ENCODE results near the gene POR.

DNA sequence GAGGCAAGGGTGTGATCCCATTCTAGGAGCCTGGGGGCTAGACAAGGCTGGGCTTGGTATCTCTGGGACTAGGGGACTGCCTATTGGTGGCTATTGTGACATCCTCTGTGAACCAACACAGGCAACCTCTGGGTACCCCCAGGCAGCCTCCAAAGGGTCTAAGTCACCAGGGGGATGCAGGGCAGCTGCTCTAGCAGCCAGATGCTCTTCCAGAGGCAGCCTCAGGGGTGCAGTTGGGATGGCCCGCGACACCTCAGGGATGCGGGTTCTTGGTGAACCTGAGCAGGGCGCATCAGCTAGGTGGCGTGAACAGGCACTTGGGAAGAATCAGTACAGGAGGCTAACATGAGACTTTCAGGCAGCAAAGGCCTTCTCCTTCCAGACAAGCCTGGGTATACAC lies 81.0 kb downstream of the POR start:
- TF ChIP-seq, protein P1, sequence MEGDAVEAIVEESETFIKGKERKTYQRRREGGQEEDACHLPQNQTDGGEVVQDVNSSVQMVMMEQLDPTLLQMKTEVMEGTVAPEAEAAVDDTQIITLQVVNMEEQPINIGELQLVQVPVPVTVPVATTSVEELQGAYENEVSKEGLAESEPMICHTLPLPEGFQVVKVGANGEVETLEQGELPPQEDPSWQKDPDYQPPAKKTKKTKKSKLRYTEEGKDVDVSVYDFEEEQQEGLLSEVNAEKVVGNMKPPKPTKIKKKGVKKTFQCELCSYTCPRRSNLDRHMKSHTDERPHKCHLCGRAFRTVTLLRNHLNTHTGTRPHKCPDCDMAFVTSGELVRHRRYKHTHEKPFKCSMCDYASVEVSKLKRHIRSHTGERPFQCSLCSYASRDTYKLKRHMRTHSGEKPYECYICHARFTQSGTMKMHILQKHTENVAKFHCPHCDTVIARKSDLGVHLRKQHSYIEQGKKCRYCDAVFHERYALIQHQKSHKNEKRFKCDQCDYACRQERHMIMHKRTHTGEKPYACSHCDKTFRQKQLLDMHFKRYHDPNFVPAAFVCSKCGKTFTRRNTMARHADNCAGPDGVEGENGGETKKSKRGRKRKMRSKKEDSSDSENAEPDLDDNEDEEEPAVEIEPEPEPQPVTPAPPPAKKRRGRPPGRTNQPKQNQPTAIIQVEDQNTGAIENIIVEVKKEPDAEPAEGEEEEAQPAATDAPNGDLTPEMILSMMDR (IDR thresholded peaks at IDR 0.05), result no peak
- TF ChIP-seq, protein P2, sequence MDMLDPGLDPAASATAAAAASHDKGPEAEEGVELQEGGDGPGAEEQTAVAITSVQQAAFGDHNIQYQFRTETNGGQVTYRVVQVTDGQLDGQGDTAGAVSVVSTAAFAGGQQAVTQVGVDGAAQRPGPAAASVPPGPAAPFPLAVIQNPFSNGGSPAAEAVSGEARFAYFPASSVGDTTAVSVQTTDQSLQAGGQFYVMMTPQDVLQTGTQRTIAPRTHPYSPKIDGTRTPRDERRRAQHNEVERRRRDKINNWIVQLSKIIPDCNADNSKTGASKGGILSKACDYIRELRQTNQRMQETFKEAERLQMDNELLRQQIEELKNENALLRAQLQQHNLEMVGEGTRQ (IDR thresholded peaks at IDR 0.05; ENCODE audit: borderline replicate concordance, low read depth, low read length), result no peak
- TF ChIP-seq YY1 (IDR thresholded peaks at IDR 0.05; ENCODE audit: low read depth) (no peak), SIN3A (IDR thresholded peaks at IDR 0.05; ENCODE audit: borderline replicate concordance, low read depth, low read length) (no peak), MXI1 (IDR thresholded peaks at IDR 0.05; ENCODE audit: low read depth, low read length) (no peak), JUND (IDR thresholded peaks at IDR 0.05) (no peak), EZH2phosphoT487 (IDR thresholded peaks at IDR 0.05; ENCODE audit: borderline replicate concordance, low read depth) (no peak), MEF2A (IDR thresholded peaks at IDR 0.05; ENCODE audit: borderline replicate concordance, low read depth) (no peak), RAD21 (IDR thresholded peaks at IDR 0.05; ENCODE audit: low read length) (no peak), EP300 (IDR thresholded peaks at IDR 0.05; ENCODE audit: borderline replicate concordance in 1 of 2, low read depth in 1 of 2, low read length in 1 of 2) (no peak)
- TF ChIP-seq, protein P3, sequence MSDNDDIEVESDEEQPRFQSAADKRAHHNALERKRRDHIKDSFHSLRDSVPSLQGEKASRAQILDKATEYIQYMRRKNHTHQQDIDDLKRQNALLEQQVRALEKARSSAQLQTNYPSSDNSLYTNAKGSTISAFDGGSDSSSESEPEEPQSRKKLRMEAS (IDR thresholded peaks at IDR 0.05; ENCODE audit: low read depth), result no peak
- TF ChIP-seq, protein P4, sequence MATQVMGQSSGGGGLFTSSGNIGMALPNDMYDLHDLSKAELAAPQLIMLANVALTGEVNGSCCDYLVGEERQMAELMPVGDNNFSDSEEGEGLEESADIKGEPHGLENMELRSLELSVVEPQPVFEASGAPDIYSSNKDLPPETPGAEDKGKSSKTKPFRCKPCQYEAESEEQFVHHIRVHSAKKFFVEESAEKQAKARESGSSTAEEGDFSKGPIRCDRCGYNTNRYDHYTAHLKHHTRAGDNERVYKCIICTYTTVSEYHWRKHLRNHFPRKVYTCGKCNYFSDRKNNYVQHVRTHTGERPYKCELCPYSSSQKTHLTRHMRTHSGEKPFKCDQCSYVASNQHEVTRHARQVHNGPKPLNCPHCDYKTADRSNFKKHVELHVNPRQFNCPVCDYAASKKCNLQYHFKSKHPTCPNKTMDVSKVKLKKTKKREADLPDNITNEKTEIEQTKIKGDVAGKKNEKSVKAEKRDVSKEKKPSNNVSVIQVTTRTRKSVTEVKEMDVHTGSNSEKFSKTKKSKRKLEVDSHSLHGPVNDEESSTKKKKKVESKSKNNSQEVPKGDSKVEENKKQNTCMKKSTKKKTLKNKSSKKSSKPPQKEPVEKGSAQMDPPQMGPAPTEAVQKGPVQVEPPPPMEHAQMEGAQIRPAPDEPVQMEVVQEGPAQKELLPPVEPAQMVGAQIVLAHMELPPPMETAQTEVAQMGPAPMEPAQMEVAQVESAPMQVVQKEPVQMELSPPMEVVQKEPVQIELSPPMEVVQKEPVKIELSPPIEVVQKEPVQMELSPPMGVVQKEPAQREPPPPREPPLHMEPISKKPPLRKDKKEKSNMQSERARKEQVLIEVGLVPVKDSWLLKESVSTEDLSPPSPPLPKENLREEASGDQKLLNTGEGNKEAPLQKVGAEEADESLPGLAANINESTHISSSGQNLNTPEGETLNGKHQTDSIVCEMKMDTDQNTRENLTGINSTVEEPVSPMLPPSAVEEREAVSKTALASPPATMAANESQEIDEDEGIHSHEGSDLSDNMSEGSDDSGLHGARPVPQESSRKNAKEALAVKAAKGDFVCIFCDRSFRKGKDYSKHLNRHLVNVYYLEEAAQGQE (IDR thresholded peaks at IDR 0.05; ENCODE audit: low read depth, low read length), result no peak
